ENCODE results near the gene RRP9.
"Not testable (repeated sequence)": the region's sequence is repeated elsewhere in the genome, so short reads cannot be mapped to it uniquely, and the experiment has no call there.

Gene RRP9

DNA sequence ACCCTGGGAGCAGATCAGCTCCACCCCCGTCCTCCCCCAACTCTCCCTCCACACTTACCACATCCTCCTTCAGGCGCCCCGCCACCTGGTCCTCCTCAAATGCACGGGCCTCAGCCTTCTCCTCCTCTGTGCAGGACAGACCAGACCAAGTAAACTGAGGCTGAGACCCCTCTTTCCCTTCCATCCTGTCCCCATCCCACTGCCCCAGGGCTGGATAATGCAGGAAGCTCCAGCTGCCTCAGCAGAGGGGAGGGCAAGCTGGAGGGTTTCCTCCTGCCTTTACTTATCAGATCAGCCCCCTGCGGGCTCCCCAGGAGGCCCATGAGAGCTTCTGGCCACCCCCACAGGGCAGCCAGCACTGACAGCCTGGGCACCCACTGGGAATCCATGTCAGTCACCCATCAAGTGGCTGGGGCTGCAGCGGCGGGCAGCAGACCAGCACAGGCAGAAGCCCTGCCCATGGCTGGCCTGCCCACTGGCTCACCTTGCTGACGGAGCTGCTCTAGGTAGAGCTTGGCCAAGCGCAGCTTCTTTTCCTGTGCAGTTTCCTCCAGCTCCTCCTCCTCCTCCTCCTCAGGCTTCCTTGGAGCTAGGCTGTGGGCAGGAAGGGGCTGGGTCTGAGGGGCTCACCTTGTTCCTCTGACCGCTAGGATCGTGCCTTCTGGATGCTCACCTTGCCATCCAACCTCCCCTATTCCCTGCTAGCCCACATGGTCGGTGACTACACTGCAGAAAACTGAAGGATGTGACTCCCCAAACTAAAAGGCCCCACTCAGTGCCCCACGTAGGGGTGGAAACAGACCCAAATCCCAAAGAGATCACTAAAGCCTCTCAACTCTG lies 3.9 kb downstream of the RRP9 start:
- no peak for DNase-seq

DNA sequence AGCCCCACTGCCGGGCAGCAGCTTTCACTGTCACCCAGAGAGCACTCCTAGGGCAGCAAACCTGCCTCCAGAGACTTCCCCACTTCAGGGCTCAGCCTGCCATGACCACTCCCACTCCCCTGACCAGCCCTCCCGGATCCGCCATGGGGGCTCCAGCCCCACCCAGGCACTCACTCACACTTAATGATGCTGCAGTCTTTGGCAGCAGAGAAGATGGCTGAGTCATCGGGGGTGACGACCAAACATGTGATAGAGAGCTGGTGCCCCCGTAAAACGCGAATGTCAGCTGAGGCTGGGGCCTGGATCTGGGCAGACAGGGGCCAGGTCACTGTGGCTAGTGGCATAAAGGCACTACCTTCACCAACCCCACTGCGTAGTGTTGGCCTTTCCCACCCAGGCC lies 4.7 kb downstream of the RRP9 start:
- DNase-seq, result no peak

- no peak for DNase-seq
Measured at GRCh38 chr3:51935886-51936755, 5.6 kb downstream of the RRP9 start.

DNA sequence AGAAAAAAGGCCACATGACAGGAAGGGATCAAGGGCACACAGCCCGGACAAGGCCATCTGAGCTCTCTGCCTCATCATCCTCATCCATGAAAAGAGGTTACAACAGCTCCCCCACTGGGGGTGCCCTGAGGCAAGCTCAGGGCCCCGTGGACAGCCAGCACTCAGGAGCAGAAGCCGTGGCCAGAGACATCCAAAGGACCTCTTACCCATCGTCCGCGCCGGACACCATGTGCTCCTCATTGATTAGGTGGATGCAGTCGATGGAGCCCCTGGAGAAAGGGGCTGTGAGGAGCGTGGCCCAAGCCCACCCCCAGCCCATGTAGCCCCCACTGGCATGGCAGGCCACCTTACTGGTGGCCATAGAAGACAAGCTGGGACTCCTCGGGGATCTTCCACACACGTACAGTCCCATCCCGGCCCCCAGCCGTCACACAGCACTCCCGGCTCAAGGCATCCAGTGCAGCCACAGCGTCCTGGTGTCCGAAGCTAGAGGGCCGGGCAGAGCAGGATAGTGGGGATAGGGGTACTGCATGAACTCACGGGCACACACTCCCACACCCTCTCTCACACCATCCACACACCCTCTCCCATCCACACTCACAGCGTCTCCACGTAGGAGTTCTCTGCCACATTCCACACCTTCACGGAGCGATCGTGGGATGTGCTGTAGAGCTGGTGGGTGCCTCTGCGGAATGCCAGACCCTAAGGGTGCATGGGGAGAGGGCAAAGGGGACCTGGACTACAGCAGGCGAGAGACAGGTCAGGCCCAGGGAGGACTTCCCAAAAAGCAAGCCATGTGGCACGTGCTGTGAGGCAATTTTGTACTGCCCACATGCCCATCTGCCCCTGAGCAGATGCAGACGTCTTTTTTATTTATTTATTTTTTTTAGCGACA lies 6.5 kb downstream of the RRP9 start:
- no peak for DNase-seq

GRCh38 chr3:51934139-51934850 lies 7.4 kb downstream of the RRP9 start:
- DNase-seq, result no peak

GRCh38 chr3:51933471-51934138 lies 8.1 kb downstream of the RRP9 start:
- no peak for DNase-seq

DNA sequence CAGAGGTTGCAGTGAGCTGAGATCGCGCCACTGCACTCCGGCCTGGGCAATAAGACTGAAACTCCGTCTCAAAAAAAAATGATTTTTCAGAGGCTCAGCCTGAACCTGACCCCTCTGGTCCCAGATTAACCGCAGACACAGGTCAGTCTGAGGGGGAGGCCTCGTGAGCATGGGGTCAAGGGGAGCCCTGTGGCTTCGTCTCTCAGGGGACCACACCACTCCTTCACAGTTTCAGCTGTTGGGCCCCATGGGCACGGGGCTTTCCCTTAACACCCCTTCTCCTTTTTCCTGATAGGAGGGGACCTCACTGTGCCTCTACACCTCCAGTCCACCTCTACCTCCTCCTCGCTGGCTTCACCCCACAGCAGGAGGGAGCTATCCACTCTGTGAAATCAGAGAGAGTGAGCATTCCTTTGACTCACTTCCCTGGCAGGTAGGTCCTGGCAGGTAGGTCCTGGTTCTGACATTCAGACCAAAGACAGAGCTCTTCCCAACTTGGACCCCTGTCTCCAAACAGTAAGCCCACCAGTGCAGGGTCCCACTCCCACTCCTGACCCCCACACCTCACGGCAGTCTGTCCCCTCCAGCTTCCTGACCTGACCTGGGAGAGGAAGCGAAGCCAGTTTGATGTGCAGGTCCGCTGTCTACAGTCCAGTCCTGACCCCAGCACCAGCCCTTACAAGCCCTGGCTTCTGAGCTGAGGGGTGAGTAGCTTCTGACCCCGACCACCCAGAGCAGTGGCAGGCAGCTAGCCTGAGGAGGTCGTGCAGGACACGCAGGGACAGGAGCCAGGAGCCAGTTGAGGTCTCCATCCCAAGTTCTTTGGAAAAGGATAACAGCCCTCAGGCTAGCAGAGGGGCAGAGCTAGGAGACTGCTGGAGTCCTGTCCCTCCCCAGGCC lies 9.0 kb downstream of the RRP9 start:
- no peak for DNase-seq

DNA sequence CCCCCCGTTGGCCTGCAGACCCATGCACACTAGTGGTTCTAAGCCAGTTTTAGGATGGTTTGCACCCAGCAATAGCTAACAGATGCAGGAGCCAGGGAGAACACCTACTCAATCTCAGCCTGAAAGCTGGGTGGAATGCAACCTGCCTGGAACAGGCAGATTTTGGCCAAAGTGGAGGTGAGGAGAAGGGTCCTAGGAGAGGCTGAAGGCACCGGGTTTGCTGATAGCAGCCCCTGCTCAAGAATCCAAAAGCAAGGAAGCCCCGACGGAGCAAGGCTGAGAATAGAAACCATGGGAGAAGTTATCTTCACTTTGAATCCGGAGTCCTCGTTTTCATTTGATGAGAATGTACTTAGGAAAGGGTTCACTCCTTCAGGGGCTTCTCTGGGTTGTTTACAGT lies 9.9 kb downstream of the RRP9 start:
- DNase-seq, result no peak

DNA sequence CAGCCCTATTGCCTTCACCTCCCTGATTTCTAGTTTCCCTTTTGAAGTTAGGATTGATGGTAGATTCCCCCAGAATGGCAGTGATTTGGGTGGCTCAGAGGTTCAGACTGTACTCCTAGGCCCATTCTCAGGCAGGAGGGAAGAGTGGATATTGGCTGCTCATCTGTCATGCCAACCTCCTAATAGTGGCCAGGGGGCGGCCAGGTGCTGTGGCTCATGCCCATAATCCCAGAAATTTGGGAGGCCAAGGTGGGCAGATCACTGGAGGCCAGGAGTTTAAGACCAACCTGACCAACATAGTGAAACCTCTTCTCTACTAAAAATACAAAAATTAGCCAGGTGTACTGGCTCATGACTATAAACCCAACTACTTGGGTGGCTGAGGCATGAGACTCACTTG lies 11.3 kb downstream of the RRP9 start:
- DNase-seq, result no peak

GRCh38 chr3:51929420-51930003 lies 12.2 kb downstream of the RRP9 start:
- peak; percentile 35 to 67 (median 52) for DNase-seq

- not testable (repeated sequence) for DNase-seq
Measured at GRCh38 chr3:51928981-51929380, 12.7 kb downstream of the RRP9 start.

DNA sequence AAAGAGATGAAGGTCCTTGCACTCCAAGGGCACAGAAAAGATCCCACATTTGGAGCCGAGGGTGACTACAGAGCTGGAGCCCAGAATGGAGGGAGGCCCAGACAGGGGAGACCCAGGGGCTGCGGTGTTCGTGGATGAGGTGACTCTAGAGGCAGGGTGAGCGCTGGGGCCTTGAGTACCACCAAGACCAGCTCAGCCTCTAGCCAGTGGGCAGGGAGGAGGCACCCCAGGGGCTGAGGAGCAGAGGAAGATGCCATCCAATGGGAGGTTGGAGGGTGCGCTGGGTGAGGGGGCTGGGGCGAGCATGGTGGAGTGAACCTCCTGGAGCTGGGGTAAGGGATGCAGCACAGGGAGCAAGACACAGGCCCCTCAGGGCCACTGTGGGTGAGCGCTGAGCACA lies 13.3 kb downstream of the RRP9 start:
- DNase-seq, result no peak

- DNase-seq, result no peak
Measured at GRCh38 chr3:51927061-51927977, 14.4 kb downstream of the RRP9 start.

DNA sequence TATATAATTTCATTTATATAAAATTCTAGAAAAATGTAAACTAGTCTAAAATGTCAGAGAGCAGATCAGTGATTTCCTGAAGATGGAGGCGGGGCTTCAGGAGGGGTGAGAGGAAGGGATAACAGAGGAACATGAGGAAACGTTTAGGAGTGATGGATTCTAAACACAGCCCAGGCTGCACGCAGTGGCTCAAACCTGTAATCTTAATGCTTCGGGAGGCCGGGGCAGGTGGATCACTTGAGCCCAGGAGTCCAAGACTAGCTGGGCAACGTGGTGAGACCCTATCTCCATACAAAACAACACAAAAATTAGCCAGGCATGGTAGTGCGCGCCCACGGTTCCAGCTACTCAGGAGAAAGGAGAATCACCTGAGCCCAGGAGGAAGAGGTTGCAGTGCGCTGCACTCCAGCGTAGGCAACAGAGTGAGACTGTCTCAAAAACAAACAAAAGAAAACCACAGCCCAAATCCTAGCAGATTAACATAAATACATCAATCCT lies 20.6 kb downstream of the RRP9 start:
- DNase-seq, result no peak

GRCh38 chr3:51916418-51916817 lies 25.3 kb downstream of the RRP9 start:
- DNase-seq, result no peak

DNA sequence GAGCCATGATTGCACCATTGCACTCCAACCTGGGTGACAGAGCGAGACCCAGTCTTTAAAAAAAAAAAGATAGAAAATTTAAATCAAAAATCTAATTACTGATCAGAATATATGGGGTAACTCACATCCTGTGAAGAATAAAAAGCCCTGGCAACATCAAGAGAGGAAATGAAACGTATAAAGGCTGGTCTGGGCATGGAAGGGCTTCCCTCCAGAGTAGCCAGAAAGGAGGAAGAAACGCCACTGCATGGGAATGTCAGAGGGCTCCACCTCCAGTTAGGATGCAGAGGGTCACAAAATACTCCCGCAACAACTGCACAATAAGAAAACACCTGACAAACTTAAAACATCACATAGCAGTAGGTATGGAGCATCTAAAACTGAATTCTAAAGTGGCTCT lies 33.7 kb downstream of the RRP9 start:
- no peak for DNase-seq

- DNase-seq, result no peak
Measured at GRCh38 chr3:51904034-51904823, 37.5 kb downstream of the RRP9 start.

- not testable (repeated sequence) for DNase-seq
Measured at GRCh38 chr3:51902361-51902760, 39.3 kb downstream of the RRP9 start.
